Heart right ventricle (tissue), 16 donors: ENCODE measurements around the gene ELSPBP1. TPM values are rescaled to one million over a fixed set of nuclear protein-coding genes. Genes with fewer than 3 reads are reported as not detected.

Experiments
- ATAC-seq, 8 donors: fragments of 200-7000 bp; cut with Tn5 transposase; one replicate each; pipeline ENCODE4 v1.9.1; 2020; ENCODE audit warnings: mild to moderate bottlenecking in 8 of 8, moderate library complexity in 8 of 8, moderate number of reproducible peaks in 1 of 8
- DNase-seq, 2 donors: peaks; one replicate each; pipeline ENCODE4 v3.0.0-alpha.2; 2020
- H3K27ac ChIP-seq, 10 donors: fragments of 200-600 bp; sonication (generic) in 2 of 10; one replicate each; pipeline versions ENCODE4 v1.5.0 to v1.8.0; 2020 to 2022; ENCODE audit warnings: mild to moderate bottlenecking in 3 of 10
- H3K27me3 ChIP-seq, 7 donors: fragments of 200-600 bp; one replicate each; pipeline ENCODE4 v1.8.0; 2021 to 2022; ENCODE audit warnings: mild to moderate bottlenecking in 2 of 7
- H3K36me3 ChIP-seq, 9 donors: fragments of 200-600 bp; sonication (generic) in 1 of 9; one replicate each; pipeline versions ENCODE4 v1.5.0 to v1.8.0; 2020 to 2022; ENCODE audit warnings: mild to moderate bottlenecking in 2 of 9
- H3K4me1 ChIP-seq, 9 donors: fragments of 200-600 bp; sonication (generic) in 1 of 9; one replicate each; pipeline versions ENCODE4 v1.5.0 to v1.8.0; 2020 to 2022; ENCODE audit warnings: mild to moderate bottlenecking in 4 of 9
- H3K4me3 ChIP-seq, 10 donors: fragments of 200-600 bp; sonication (generic) in 2 of 10; one replicate each; pipeline versions ENCODE4 v1.5.0 to v1.8.0; 2020 to 2022; ENCODE audit warnings: mild to moderate bottlenecking in 7 of 10, moderate library complexity in 2 of 10
- H3K9me3 ChIP-seq, 11 donors: fragments of 200-600 bp in 10 of 11; sonication (generic) in 2 of 11; one replicate each; pipeline versions ENCODE4 v1.5.0 to v1.8.0; 2013 to 2022; ENCODE audit warnings: mild to moderate bottlenecking in 2 of 11, control low read depth in 1 of 11, moderate library complexity in 1 of 11
- CTCF ChIP-seq, 9 donors: fragments of 200-600 bp; sonication (generic) in 2 of 9; IDR thresholded peaks; one replicate each; pipeline versions ENCODE4 v1.5.0 to v1.8.0; 2021 to 2022; ENCODE audit warnings: antibody characterized with exemption in 9 of 9, mild to moderate bottlenecking in 5 of 9, moderate library complexity in 1 of 9
- WGBS, 2 donors: extraction: QIAGEN DNeasy Blood & Tissue Kit; methylation state at CpG; one replicate each; pipeline ENCODE4 v1.1.7; 2013; ENCODE audit warnings: inconsistent platforms in 1 of 2; 5-methylcytosine and 5-hydroxymethylcytosine counted together
- intact Hi-C, 10 donors: fragments of 100-400 bp; cut with DNase I; formaldehyde crosslinking; loops; one replicate each; pipeline versions ENCODE4 v1.11.1 to v1.14.2; 2022
- polyA plus RNA-seq, 2 donors: library from polyadenylated mRNA; stranded (reverse); fragments of 200-250 nt; gene quantifications; one replicate each; pipeline ENCODE4 v1.2.3, GENCODE V29; 2013
- total RNA-seq, 10 donors: library from RNA; stranded (reverse); fragmentation: NEBNext Ultra II Directional in 3 of 10; extraction: Animal tissue kit (Norgen Biotek cat#: 25700) in 3 of 10; gene quantifications; one replicate each; pipeline versions ENCODE4 v1.2.1 to v1.2.4, GENCODE V29; 2021 to 2023
- donor health status: Arrhythmogenic right ventricular cardiomyopathy.
- donor health status: ischemic (EF 13 %, LVEDD 7.1; RV severe dilation, severe dysfunction).
- donor health status: healthy with polysubstance abuse.
- donor health status: DM: no; HTN: yes; CAD: no.
- donor health status: DM: no; HTN: no; CAD: no.
- donor health status: ischemic (EF 25% LVEDD 6.9; RV normal size, moderate dysfunction).
- donor health status: ischemic (EF 25% LVEDD 5.7; RV mildly dilated, moderate dysfunction).
- donor health status: healthy.
- donor health status: DM: yes; HTN: yes; CAD: no.
- donor health status: Ischemic cardiomyopathy.
- donor health status: ischemic (EF 35%, LVEDD 5.7; RV mildly dilated, moderate dysfunction).
- donor health status: nonischemic (EF 11% LVEDD 7.7; RV severe dilation, severe dysfunction).
- donor health status: DM: yes; HTN: yes; CAD: no.
- donor health status: PGD.
- donor health status: ischemic (EF 29% LVEDD 5.4; RV normal size, mild dysfunction).
- donor health status: nonischemic (EF 23%, LVEDD 6.1; RV moderate dilation, normal function).

ELSPBP1 gene
- total and polyA plus RNA-seq, 12 donors = not detected

DNA sequence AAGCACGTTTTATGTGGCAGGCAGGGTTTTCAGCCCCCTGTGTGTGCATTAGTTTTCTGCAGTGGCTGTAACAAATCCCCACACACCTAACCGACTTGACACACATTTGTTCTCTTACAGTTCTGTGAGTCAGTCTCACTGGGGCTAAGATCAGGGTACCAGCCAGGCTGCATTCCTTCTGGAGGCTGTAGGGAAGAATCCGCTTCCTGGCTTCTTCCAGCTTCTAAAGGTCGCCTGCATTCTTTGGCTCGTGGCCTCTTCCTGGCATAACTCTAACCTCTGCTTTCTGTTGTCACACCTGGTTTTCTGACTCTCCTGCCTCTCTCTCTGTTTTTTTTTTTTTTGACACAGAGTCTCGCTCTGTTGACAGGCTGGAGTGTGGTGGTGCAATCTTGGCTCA lies 6.4 kb downstream of the ELSPBP1 start:
- DNase-seq (no peak), ATAC-seq (no peak)
- Histone ChIP-seq H3K27ac (no peak overlapping the region), H3K4me1 (no peaks in the 10 kb centered on the region), H3K36me3 (no peaks in the 10 kb centered on the region), H3K4me3 (no peak overlapping the region), H3K9me3 (peaks cover 0 to 11% (median 0%) of the 10 kb centered on the region in 11 donors), H3K27me3 (peaks cover 0 to 15% (median 8%) of the 10 kb centered on the region in 7 donors)
- intact Hi-C loops = no loop called here
- 82% methylated on average over 6 of the region's 6 CpGs for WGBS, 2 donors
- TF ChIP-seq CTCF (IDR thresholded peaks at IDR 0.05) = no peak

DNA sequence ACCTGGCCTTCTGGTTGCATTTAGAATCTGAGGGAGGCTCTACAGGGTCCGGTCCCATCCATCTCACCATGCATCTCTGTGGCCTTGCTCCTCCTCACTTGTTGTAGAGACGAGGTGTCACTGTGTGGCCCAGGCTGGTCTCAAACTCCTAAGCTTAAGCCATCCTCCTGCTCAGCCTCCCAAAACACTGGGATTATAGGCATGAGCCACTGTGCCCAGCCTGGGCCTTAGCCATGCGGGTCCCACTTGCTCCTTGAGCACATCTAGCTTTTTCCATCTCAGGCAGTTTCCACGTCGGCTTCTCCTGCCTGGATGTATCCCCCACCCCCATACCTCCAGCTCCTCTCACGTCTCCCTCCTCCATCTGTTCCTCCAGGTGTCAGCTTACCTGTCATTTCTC lies 9.8 kb downstream of the ELSPBP1 start:
- Histone ChIP-seq H3K9me3 (peaks cover 0 to 17% (median 0%) of the 10 kb centered on the region in 11 donors), H3K36me3 (no peaks in the 10 kb centered on the region), H3K4me3 (no peak overlapping the region), H3K27ac (no peak overlapping the region), H3K27me3 (peaks cover 0 to 17% (median 8%) of the 10 kb centered on the region in 7 donors), H3K4me1 (no peaks in the 10 kb centered on the region)
- TF ChIP-seq CTCF (IDR thresholded peaks at IDR 0.05) = no peak
- 71 to 75% methylated on average over 6 of the region's 6 CpGs for WGBS, 2 donors
- intact Hi-C loops = no loop called here
- no peak for DNase-seq
- ATAC-seq = no peak

DNA sequence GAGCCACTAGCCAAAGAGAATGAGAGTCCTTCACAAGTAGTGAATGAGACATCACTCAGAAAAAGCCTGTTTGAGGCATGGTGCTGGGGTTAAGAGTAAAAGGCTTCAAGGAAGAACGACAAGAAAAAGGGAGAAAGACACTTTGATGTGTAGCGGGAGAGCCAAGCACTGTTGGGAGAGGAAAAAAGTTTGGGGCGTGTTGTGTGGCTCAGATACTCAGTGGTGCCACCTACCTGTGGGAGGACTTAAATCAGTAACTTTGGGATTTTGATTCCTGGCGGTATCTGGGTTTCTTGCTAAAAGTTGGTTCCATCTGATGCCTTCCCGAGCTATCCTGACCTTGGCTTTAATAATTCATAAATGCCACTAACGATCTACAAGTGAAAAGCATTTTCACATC lies 12.3 kb downstream of the ELSPBP1 start:
- no peak for ATAC-seq
- no peak for DNase-seq
- Histone ChIP-seq H3K27ac (no peak overlapping the region), H3K36me3 (no peaks in the 10 kb centered on the region), H3K4me1 (no peaks in the 10 kb centered on the region), H3K27me3 (peaks cover 0 to 17% (median 8%) of the 10 kb centered on the region in 7 donors), H3K9me3 (peaks cover 0 to 20% (median 0%) of the 10 kb centered on the region in 11 donors), H3K4me3 (no peak overlapping the region)
- WGBS, 2 donors = 79 to 80% methylated on average over 6 of the region's 6 CpGs
- intact Hi-C loops = no loop called here
- no peak for TF ChIP-seq CTCF (IDR thresholded peaks at IDR 0.05)

GRCh38 chr19:48010932-48011758 lies 16.7 kb downstream of the ELSPBP1 start:
- Histone ChIP-seq H3K27ac (no peak overlapping the region), H3K4me1 (no peaks in the 10 kb centered on the region), H3K27me3 (peaks cover 0 to 26% (median 8%) of the 10 kb centered on the region in 7 donors), H3K4me3 (no peak overlapping the region), H3K36me3 (no peaks in the 10 kb centered on the region), H3K9me3 (peaks cover 0 to 20% (median 0%) of the 10 kb centered on the region in 11 donors)
- 87 to 90% methylated on average over 11 of the region's 11 CpGs for WGBS, 2 donors
- intact Hi-C loops = no loop called here
- no peak for TF ChIP-seq CTCF (IDR thresholded peaks at IDR 0.05)
- no peak for DNase-seq
- no peak for ATAC-seq
